Measurements from ENCODE around the gene PIN1. TPM values are rescaled to one million over a fixed set of nuclear protein-coding genes. Genes with fewer than 3 reads are reported as not detected.

The PIN1 gene
- total and polyA plus RNA-seq, 11 donors, result 82.8 to 159 (median 93.1) TPM

DNA sequence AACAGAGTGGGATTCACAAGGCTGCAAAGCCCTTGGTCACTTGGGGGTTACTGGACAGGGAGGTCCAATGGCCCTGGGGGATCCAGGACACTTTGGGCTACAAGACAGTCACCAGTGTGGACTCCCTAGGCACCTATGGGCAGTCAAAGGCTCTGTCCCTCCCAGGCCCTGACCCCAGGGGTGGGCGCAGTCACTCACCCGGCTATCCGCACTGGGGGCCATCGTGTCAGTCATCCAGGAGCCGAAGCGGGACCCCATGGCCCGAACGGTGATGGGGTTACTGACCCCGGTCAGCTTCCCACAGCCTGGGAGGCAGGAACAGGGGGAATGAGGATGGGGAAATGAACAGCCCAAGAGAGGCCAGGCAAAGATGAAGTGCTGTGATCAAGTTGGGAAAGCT, 21.5 kb downstream of the PIN1 start:
- DNase-seq (no peak), ATAC-seq (no peak)
- Histone ChIP-seq H3K9me3 (peaks cover 0 to 5% (median 0%) of the 10 kb centered on the region in 12 donors), H3K27me3 (peaks cover 0 to 2% (median 0%) of the 10 kb centered on the region in 9 donors), H3K4me3 (no peak overlapping the region), H3K36me3 (peaks cover 0 to 3% (median 0%) of the 10 kb centered on the region in 9 donors), H3K4me1 (peaks cover 0 to 12% (median 0%) of the 10 kb centered on the region in 12 donors), H3K27ac (no peak overlapping the region)
- intact Hi-C loops (cut with DNase I), result no loop called here
- TF ChIP-seq POLR2A (IDR thresholded peaks at IDR 0.05), result no peak
- TF ChIP-seq, protein P1, sequence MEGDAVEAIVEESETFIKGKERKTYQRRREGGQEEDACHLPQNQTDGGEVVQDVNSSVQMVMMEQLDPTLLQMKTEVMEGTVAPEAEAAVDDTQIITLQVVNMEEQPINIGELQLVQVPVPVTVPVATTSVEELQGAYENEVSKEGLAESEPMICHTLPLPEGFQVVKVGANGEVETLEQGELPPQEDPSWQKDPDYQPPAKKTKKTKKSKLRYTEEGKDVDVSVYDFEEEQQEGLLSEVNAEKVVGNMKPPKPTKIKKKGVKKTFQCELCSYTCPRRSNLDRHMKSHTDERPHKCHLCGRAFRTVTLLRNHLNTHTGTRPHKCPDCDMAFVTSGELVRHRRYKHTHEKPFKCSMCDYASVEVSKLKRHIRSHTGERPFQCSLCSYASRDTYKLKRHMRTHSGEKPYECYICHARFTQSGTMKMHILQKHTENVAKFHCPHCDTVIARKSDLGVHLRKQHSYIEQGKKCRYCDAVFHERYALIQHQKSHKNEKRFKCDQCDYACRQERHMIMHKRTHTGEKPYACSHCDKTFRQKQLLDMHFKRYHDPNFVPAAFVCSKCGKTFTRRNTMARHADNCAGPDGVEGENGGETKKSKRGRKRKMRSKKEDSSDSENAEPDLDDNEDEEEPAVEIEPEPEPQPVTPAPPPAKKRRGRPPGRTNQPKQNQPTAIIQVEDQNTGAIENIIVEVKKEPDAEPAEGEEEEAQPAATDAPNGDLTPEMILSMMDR (IDR thresholded peaks at IDR 0.05), result no peak
- WGBS, 4 donors, result 93 to 97% (median 95%) methylated on average over 9 of the region's 9 CpGs

DNA sequence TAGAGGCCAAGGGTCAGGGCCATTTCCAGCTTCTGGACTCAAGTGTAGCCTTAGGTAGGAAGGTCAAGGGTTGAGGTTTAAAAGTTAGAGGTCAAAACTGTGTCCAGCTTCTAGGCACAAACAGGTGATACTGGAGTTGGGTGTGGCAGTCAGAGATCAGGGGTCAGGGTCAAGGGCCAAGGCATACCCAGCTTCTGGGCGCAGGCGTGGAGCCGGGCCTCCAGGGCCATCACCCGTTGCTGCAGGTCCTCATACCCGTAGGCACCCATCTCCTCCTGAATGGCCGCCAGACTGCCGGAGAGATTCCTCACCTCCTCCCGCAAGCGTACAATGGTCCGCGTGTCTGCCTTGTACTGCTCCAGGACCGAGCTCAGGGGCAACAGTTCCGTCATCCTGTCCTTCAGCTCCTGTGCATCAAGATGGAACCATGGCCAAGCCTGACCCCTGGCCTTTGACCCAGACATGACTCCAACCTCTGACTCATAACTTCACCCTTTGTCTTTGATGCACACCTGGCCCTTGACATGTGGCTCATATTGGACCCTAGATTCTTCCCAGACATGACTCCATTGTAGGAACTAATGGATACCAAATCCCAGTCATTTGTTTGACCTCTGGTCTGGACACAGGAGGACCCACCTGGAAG, 22.1 kb downstream of the PIN1 start:
- H3K36me3 ChIP-seq, result peaks cover 0 to 3% (median 0%) of the 10 kb centered on the region in 9 donors
- peak overlapping the region in 1 of 12 donors; percentile 12 for H3K4me3 ChIP-seq
- H3K27ac ChIP-seq, result peak overlapping the region in 1 of 12 donors; percentile 62
- WGBS, 4 donors, result 88 to 100% (median 97%) methylated on average over 9 to 13 of the region's 13 CpGs
- peaks cover 0 to 5% (median 0%) of the 10 kb centered on the region in 12 donors for H3K9me3 ChIP-seq
- DNase-seq (no peak), ATAC-seq (no peak)
- peaks cover 0 to 2% (median 0%) of the 10 kb centered on the region in 9 donors for H3K27me3 ChIP-seq
- intact Hi-C loops (cut with DNase I), result no loop called here
- TF ChIP-seq POLR2A (IDR thresholded peaks at IDR 0.05), result no peak
- TF ChIP-seq, protein P1 (IDR thresholded peaks at IDR 0.05), result no peak
- peaks cover 0 to 12% (median 0%) of the 10 kb centered on the region in 12 donors for H3K4me1 ChIP-seq

DNA sequence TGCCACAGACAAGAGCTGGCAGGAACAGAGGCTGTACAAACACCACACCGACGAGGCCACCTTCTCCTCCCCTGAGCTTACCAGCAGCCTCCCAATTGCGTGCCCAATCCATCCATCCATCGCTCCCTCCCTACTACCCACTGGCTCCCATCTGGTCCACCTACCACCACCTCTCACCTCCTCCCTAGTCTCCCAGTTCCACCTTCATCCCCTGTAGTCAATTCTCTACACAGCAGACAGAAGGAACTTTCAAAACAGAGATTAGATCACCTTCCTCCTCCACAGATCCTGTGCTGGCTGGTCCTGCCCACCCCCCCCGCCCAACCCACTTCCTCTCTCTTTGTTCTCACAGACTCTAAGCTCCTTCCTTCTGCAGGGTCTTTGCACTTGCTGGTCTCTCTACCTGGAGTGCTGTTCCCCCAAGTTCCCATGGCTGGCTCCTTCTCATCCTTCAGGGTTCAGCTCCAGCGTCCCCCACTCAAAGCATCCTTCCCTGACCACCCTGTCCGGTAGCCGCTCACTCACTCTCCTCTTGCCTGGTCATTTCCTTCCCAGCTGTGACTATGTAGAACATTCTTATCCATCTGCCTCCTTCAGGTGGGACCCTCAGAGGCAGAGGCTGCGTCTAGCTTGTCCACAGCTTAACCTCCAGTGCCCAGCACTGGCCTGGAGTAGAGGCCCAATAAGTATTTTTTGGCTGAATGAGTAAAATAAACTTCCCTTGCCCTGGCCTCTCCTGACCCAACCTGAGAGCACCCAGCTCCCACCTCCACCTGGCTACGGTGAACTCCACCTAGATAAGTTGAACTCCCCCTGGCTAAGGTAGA, 23.0 kb downstream of the PIN1 start:
- H3K9me3 ChIP-seq, result peaks cover 0 to 5% (median 0%) of the 10 kb centered on the region in 12 donors
- intact Hi-C loops (cut with DNase I), result no loop called here

More for the DNA sequence above, 23.0 kb downstream of the PIN1 start:
- no peak for DNase-seq
- H3K4me3 ChIP-seq, result peak overlapping the region in 1 of 12 donors; percentile 12
- 78 to 85% (median 81%) methylated on average over 10 of the region's 10 CpGs for WGBS, 4 donors
- H3K36me3 ChIP-seq, result peaks cover 0 to 3% (median 0%) of the 10 kb centered on the region in 9 donors
- peaks cover 0 to 2% (median 0%) of the 10 kb centered on the region in 9 donors for H3K27me3 ChIP-seq
- peak overlapping the region in 1 of 12 donors; percentile 71 for H3K27ac ChIP-seq
- no peak for ATAC-seq
- TF ChIP-seq, protein P1 (IDR thresholded peaks at IDR 0.05), result no peak
- TF ChIP-seq POLR2A (IDR thresholded peaks at IDR 0.05), result no peak
- H3K4me1 ChIP-seq, result peaks cover 0 to 12% (median 0%) of the 10 kb centered on the region in 12 donors
